Bronchial epithelial cell (primary cell): ENCODE results near the gene TNP2. TPM values are rescaled to one million over a fixed set of nuclear protein-coding genes. Genes with fewer than 3 reads are reported as not detected.
"Not testable (repeated sequence)": the region's sequence is repeated elsewhere in the genome, so short reads cannot be mapped to it uniquely, and the experiment has no call there.

Experiments used
- DNase-seq: peaks from one replicate; pipeline ENCODE4 v3.0.0-alpha.2; 2010; ENCODE audit warnings: low read depth
- FAIRE-seq: peaks from 2 replicates; lab custom pipeline; 2011; peaks lifted over from hg19 to GRCh38; lab: Jason Lieb, UNC
- H3K27me3 ChIP-seq: 2 replicates; pipeline ENCODE4 v1.5.1; 2011; ENCODE audit warnings: low read length; ENCODE audit not compliant: control insufficient read depth, insufficient read depth
- H3K36me3 ChIP-seq: 2 replicates; pipeline ENCODE4 v1.5.1; 2011; ENCODE audit warnings: low read length; ENCODE audit not compliant: control insufficient read depth, insufficient read depth
- H3K4me3 ChIP-seq: 2 replicates; pipeline ENCODE4 v1.5.1; 2011; ENCODE audit warnings: mild to moderate bottlenecking, low read depth, low read length, control low read depth
- CTCF ChIP-seq: IDR thresholded peaks from 2 replicates; pipeline ENCODE4 v1.5.1; 2011; ENCODE audit warnings: mild to moderate bottlenecking, moderate library complexity, low read length, control low read depth, inconsistent platforms; ENCODE audit not compliant: insufficient read depth, severe bottlenecking
- total RNA-seq: library from RNA; depleted of rRNA; stranded (reverse); fragments of >200 nt; gene quantifications from 2 replicates; pipeline ENCODE4 v1.2.1, GENCODE V29; 2014

Gene TNP2
- total RNA-seq, 1 donor from 2014 or later: not detected

GRCh38 chr16:11292076-11292748, 23.1 kb upstream of the TNP2 start:
- DNase-seq: no peak
- no peak for FAIRE-seq
- no peaks in the 10 kb centered on the region for H3K36me3 ChIP-seq
- peaks cover 8% of the 10 kb centered on the region for H3K27me3 ChIP-seq
- no peak for TF ChIP-seq CTCF
- H3K4me3 ChIP-seq: no peak overlapping the region

- Histone ChIP-seq H3K36me3 (no peaks in the 10 kb centered on the region), H3K27me3 (peaks cover 8% of the 10 kb centered on the region), H3K4me3 (no peak overlapping the region)
- FAIRE-seq: no peak
- no peak for DNase-seq
- TF ChIP-seq CTCF: no peak
Observed at GRCh38 chr16:11291091-11291703, 22.1 kb upstream of the TNP2 start.

GRCh38 chr16:11290102-11290893, 21.2 kb upstream of the TNP2 start:
- Histone ChIP-seq H3K36me3 (no peaks in the 10 kb centered on the region), H3K4me3 (no peak overlapping the region), H3K27me3 (peaks cover 8% of the 10 kb centered on the region)
- TF ChIP-seq CTCF: no peak
- DNase-seq: no peak
- no peak for FAIRE-seq

GRCh38 chr16:11289696-11290095, 20.6 kb upstream of the TNP2 start:
- not testable (repeated sequence) for FAIRE-seq, H3K27me3 ChIP-seq, H3K36me3 ChIP-seq, DNase-seq, H3K4me3 ChIP-seq

- TF ChIP-seq CTCF: no peak
- FAIRE-seq (no peak), DNase-seq (no peak)
- H3K4me3 ChIP-seq: no peak overlapping the region
- no peaks in the 10 kb centered on the region for H3K36me3 ChIP-seq
- peaks cover 8% of the 10 kb centered on the region for H3K27me3 ChIP-seq
Observed at GRCh38 chr16:11289202-11289601, 20.1 kb upstream of the TNP2 start.

- no peak for FAIRE-seq
- DNase-seq: no peak
- Histone ChIP-seq H3K27me3 (peaks cover 8% of the 10 kb centered on the region), H3K4me3 (no peak overlapping the region), H3K36me3 (no peaks in the 10 kb centered on the region)
- TF ChIP-seq CTCF: no peak
Observed at GRCh38 chr16:11285842-11286241, 16.7 kb upstream of the TNP2 start.
